Measurements from ENCODE around the gene INHBB.

Gene INHBB

GRCh38 chr2:120399889-120400240, 53.9 kb downstream of the INHBB start:
- DNase-seq = no peak

GRCh38 chr2:120400551-120400950, 54.6 kb downstream of the INHBB start:
- no peak for DNase-seq
